Naive B cell (primary cell): ENCODE measurements around the gene CNBP. TPM values are rescaled to one million over a fixed set of nuclear protein-coding genes. Genes with fewer than 3 reads are reported as not detected.
A peak's percentile ranks its signal among the peaks of the same experiment; 100 is the strongest.
"Not testable (repeated sequence)": the region's sequence is repeated elsewhere in the genome, so short reads cannot be mapped to it uniquely, and the experiment has no call there.

Source experiments
- ATAC-seq, 2 donors: fragments of 150-1000 bp; cut with Tn5 transposase; 2 replicates each; pipeline ENCODE4 v1.10.0; 2021; ENCODE audit warnings: low read depth in 2 of 2, mild to moderate bottlenecking in 2 of 2, moderate library complexity in 2 of 2
- DNase-seq: peaks from one replicate; pipeline ENCODE4 v3.0.0; 2022
- H3K27ac Mint-ChIP-seq, 6 donors: one replicate each; pipeline ENCODE4 v1.8.0; 2020 to 2022; ENCODE audit warnings: mild to moderate bottlenecking in 6 of 6, mixed read lengths in 6 of 6, moderate library complexity in 5 of 6, inconsistent platforms in 2 of 6
- H3K27me3 Mint-ChIP-seq, 3 donors: one replicate each; pipeline ENCODE4 v1.8.0; 2021 to 2022; ENCODE audit warnings: mixed read lengths in 3 of 3, mild to moderate bottlenecking in 1 of 3
- H3K36me3 Mint-ChIP-seq, 2 donors: one replicate each; pipeline ENCODE4 v1.8.0; 2020 to 2022; ENCODE audit warnings: mixed read lengths in 2 of 2, inconsistent platforms in 1 of 2, mild to moderate bottlenecking in 1 of 2
- H3K4me1 Mint-ChIP-seq, 3 donors: one replicate each; pipeline ENCODE4 v1.8.0; 2020 to 2022; ENCODE audit warnings: mixed read lengths in 3 of 3, inconsistent platforms in 1 of 3, mild to moderate bottlenecking in 1 of 3, moderate library complexity in 1 of 3
- H3K4me3 Mint-ChIP-seq, 8 donors: one replicate each; pipeline ENCODE4 v1.8.0; 2020 to 2022; ENCODE audit warnings: mild to moderate bottlenecking in 8 of 8, mixed read lengths in 8 of 8, moderate library complexity in 8 of 8, inconsistent platforms in 2 of 8
- H3K9me3 Mint-ChIP-seq, 7 donors: one replicate each; pipeline ENCODE4 v1.8.0; 2020 to 2022; ENCODE audit warnings: mixed read lengths in 7 of 7, mild to moderate bottlenecking in 5 of 7, inconsistent platforms in 2 of 7, moderate library complexity in 1 of 7
- polyA plus RNA-seq, 6 donors: library from polyadenylated mRNA; unstranded; fragments of 300-500 nt; fragmentation: Illumina TruSeq; gene quantifications; one replicate each; pipeline ENCODE4 v1.2.3, GENCODE V29; 2021; ENCODE audit warnings: low read depth in 6 of 6

CNBP gene
- polyA plus RNA-seq, 6 donors from 2014 or later = 838 to 1,460 (median 963) TPM

- H3K36me3 Mint-ChIP-seq = peaks cover 0 to 8% of the 10 kb centered on the region in 2 donors
- no peaks in the 10 kb centered on the region for H3K9me3 Mint-ChIP-seq
- ATAC-seq (no peak), DNase-seq (no peak)
- H3K4me1 Mint-ChIP-seq = no peaks in the 10 kb centered on the region
- H3K4me3 Mint-ChIP-seq = no peak overlapping the region
- no peaks in the 10 kb centered on the region for H3K27me3 Mint-ChIP-seq
- H3K27ac Mint-ChIP-seq = no peak overlapping the region
Measured at GRCh38 chr3:129139911-129140310, 43.8 kb downstream of the CNBP start.

- H3K27ac Mint-ChIP-seq, H3K27me3 Mint-ChIP-seq, DNase-seq, ATAC-seq, H3K4me3 Mint-ChIP-seq, H3K9me3 Mint-ChIP-seq, H3K4me1 Mint-ChIP-seq: not testable (repeated sequence)
- peaks cover 23 to 31% of the 10 kb centered on the region in 2 donors for H3K36me3 Mint-ChIP-seq
Measured at GRCh38 chr3:129136275-129136674, 47.4 kb downstream of the CNBP start.

- H3K9me3 Mint-ChIP-seq = no peaks in the 10 kb centered on the region
- H3K4me1 Mint-ChIP-seq = peaks cover 0 to 7% (median 6%) of the 10 kb centered on the region in 3 donors
- peak overlapping the region in 2 of 6 donors; percentile 20 to 61 for H3K27ac Mint-ChIP-seq
- DNase-seq (no peak), ATAC-seq (no peak)
- H3K36me3 Mint-ChIP-seq = peaks cover 39 to 51% of the 10 kb centered on the region in 2 donors
- no peaks in the 10 kb centered on the region for H3K27me3 Mint-ChIP-seq
- H3K4me3 Mint-ChIP-seq = no peak overlapping the region
Measured at GRCh38 chr3:129132097-129132866, 51.4 kb downstream of the CNBP start.

GRCh38 chr3:129131465-129132088, 52.1 kb downstream of the CNBP start:
- H3K4me3 Mint-ChIP-seq = no peak overlapping the region
- H3K4me1 Mint-ChIP-seq = peaks cover 1 to 7% (median 6%) of the 10 kb centered on the region in 3 donors
- H3K36me3 Mint-ChIP-seq = peaks cover 39 to 51% of the 10 kb centered on the region in 2 donors
- H3K9me3 Mint-ChIP-seq = no peaks in the 10 kb centered on the region
- no peak for ATAC-seq
- no peak overlapping the region for H3K27ac Mint-ChIP-seq
- no peaks in the 10 kb centered on the region for H3K27me3 Mint-ChIP-seq
- DNase-seq = no peak

GRCh38 chr3:129130291-129130813, 53.3 kb downstream of the CNBP start:
- Mint-ChIP-seq H3K4me1 (peaks cover 4 to 7% (median 6%) of the 10 kb centered on the region in 3 donors), H3K4me3 (no peak overlapping the region), H3K27me3 (no peaks in the 10 kb centered on the region), H3K36me3 (peaks cover 39 to 51% of the 10 kb centered on the region in 2 donors), H3K9me3 (no peaks in the 10 kb centered on the region), H3K27ac (peak overlapping the region in 1 of 6 donors; percentile 44)
- DNase-seq (no peak), ATAC-seq (no peak)

GRCh38 chr3:129128357-129129155, 55.1 kb downstream of the CNBP start:
- Mint-ChIP-seq H3K27me3 (no peaks in the 10 kb centered on the region), H3K4me1 (peaks cover 4 to 8% (median 7%) of the 10 kb centered on the region in 3 donors), H3K27ac (peak overlapping the region in 2 of 6 donors; percentile 47 to 63), H3K9me3 (no peaks in the 10 kb centered on the region), H3K4me3 (peak overlapping the region in 2 of 8 donors; percentile 53 to 81), H3K36me3 (peaks cover 30 to 37% of the 10 kb centered on the region in 2 donors)
- no peak for DNase-seq
- no peak for ATAC-seq

- H3K36me3 Mint-ChIP-seq = peaks cover 21 to 25% of the 10 kb centered on the region in 2 donors
- peak overlapping the region in 2 of 6 donors; percentile 21 to 93 for H3K27ac Mint-ChIP-seq
- no peak for ATAC-seq
- DNase-seq = no peak
- peak overlapping the region in 1 of 8 donors; percentile 32 for H3K4me3 Mint-ChIP-seq
- peaks cover 15 to 21% (median 16%) of the 10 kb centered on the region in 3 donors for H3K4me1 Mint-ChIP-seq
- no peaks in the 10 kb centered on the region for H3K9me3 Mint-ChIP-seq
- no peaks in the 10 kb centered on the region for H3K27me3 Mint-ChIP-seq
Measured at GRCh38 chr3:129126726-129127280, 56.9 kb downstream of the CNBP start.

GRCh38 chr3:129123314-129124060, 60.2 kb downstream of the CNBP start:
- Mint-ChIP-seq H3K27me3 (no peaks in the 10 kb centered on the region), H3K4me3 (peak overlapping the region; percentile 16 to 93 (median 82)), H3K36me3 (no peaks in the 10 kb centered on the region), H3K4me1 (peaks cover 37 to 42% (median 37%) of the 10 kb centered on the region in 3 donors), H3K9me3 (no peaks in the 10 kb centered on the region), H3K27ac (peak overlapping the region in 5 of 6 donors; percentile 7 to 92 (median 91))
- ATAC-seq (peak; percentile 6 to 11), DNase-seq (peak; percentile 51)

GRCh38 chr3:129122412-129123011, 61.2 kb downstream of the CNBP start:
- Mint-ChIP-seq H3K4me1 (peaks cover 43 to 52% (median 46%) of the 10 kb centered on the region in 3 donors), H3K36me3 (peaks cover 0 to 3% of the 10 kb centered on the region in 2 donors), H3K9me3 (no peaks in the 10 kb centered on the region), H3K27me3 (no peaks in the 10 kb centered on the region), H3K4me3 (peak overlapping the region; percentile 81 to 93 (median 84)), H3K27ac (peak overlapping the region in 5 of 6 donors; percentile 81 to 92 (median 91))
- no peak for ATAC-seq
- DNase-seq = peak; percentile 60

GRCh38 chr3:129121792-129122411, 61.8 kb downstream of the CNBP start, which contains the start of gene RAB43:
Gene RAB43, minus strand, starts transcription at chr3:129121804. Its CDS starts 315 bp downstream, at chr3:129121489.
- Mint-ChIP-seq H3K9me3 (no peaks in the 10 kb centered on the region), H3K27ac (peak within 1 kb of the TSS; percentile 30 to 97 (median 94)), H3K4me3 (peak within 1 kb of the TSS; percentile 84 to 96 (median 94)), H3K4me1 (peaks cover 43 to 57% (median 48%) of the 10 kb centered on the region in 3 donors), H3K27me3 (no peaks in the 10 kb centered on the region), H3K36me3 (peaks cover 0 to 4% of the 10 kb centered on the region in 2 donors)
- ATAC-seq = peak; percentile 60 to 62
- peak; percentile 84 for DNase-seq

GRCh38 chr3:129121016-129121791, 62.5 kb downstream of the CNBP start:
- Mint-ChIP-seq H3K27me3 (no peaks in the 10 kb centered on the region), H3K36me3 (peaks cover 0 to 6% of the 10 kb centered on the region in 2 donors), H3K9me3 (no peaks in the 10 kb centered on the region), H3K4me1 (peaks cover 49 to 59% (median 55%) of the 10 kb centered on the region in 3 donors), H3K4me3 (peak overlapping the region; percentile 84 to 96 (median 94)), H3K27ac (peak overlapping the region in 5 of 6 donors; percentile 33 to 96 (median 90))
- DNase-seq = no peak
- ATAC-seq = peak; percentile 5 to 11
